K562 (cell line): Measurements from ENCODE around the gene AKT1S1. TPM values are rescaled to one million over a fixed set of nuclear protein-coding genes. Genes with fewer than 3 reads are reported as not detected.

Source experiments
- ARID3B ChIP-seq: fragments of 250-450 bp; sonication (Bioruptor Pico); IDR thresholded peaks from 2 replicates; pipeline ENCODE4 v1.4.0; 2020; ENCODE audit warnings: borderline replicate concordance
- CAMTA2 ChIP-seq: fragments of 250-450 bp; sonication (Bioruptor Pico); conservative IDR thresholded peaks from 2 replicates; pipeline ENCODE4 v1.5.1; 2022
- CCAR2 ChIP-seq: fragments of 200-400 bp; formaldehyde crosslinking; IDR thresholded peaks from 2 replicates; pipeline ENCODE4 v1.6.1; 2017; ENCODE audit warnings: mild to moderate bottlenecking, low read depth, low read length
- CEBPB ChIP-seq: fragments of 450-650 bp; IDR thresholded peaks from 2 replicates; pipeline ENCODE4 v1.6.1; 2016; ENCODE audit warnings: missing genetic modification characterization, missing compliant biosample characterization
- CSDE1 ChIP-seq, 2 experiments: fragments of 450-650 bp; IDR thresholded peaks; 2 replicates each; pipeline ENCODE4 v1.6.1; 2016; ENCODE audit warnings: mild to moderate bottlenecking in 1 of 2
- EGR1 ChIP-seq: fragments of 450-650 bp; conservative IDR thresholded peaks from 2 replicates; pipeline ENCODE4 v1.6.1; 2017; ENCODE audit warnings: mild to moderate bottlenecking
- ELF1 ChIP-seq: fragments of 200-800 bp; sonication (Bioruptor generic); IDR thresholded peaks from 2 replicates; pipeline ENCODE4 v1.6.1; 2016; ENCODE audit warnings: missing genetic modification characterization, missing compliant biosample characterization
- ETV5 ChIP-seq: sonication (generic); formaldehyde crosslinking; IDR thresholded peaks from 2 replicates; pipeline ENCODE4 v1.4.0; 2020; ENCODE audit warnings: low read depth, mild to moderate bottlenecking, missing genetic modification reagents
- FUS ChIP-seq: fragments of 200-400 bp; formaldehyde crosslinking; optimal IDR thresholded peaks from 2 replicates; pipeline ENCODE3; 2017; ENCODE audit warnings: low read depth, low read length
- HNRNPL ChIP-seq: fragments of 200-400 bp; formaldehyde crosslinking; IDR thresholded peaks from 2 replicates; pipeline ENCODE4 v1.6.1; 2017; ENCODE audit warnings: low read depth, mild to moderate bottlenecking, low read length
- KLF10 ChIP-seq: fragments of 250-450 bp; sonication (Bioruptor Pico); IDR thresholded peaks from 2 replicates; pipeline ENCODE4 v1.6.1; 2021; ENCODE audit warnings: matching md5 sums
- KLF16 ChIP-seq: IDR thresholded peaks from 2 replicates; pipeline ENCODE4 v1.6.1; 2016; ENCODE audit warnings: antibody characterized with exemption
- NCOA4 ChIP-seq: fragments of 450-650 bp; IDR thresholded peaks from 2 replicates; pipeline ENCODE4 v1.6.1; 2018; ENCODE audit warnings: mild to moderate bottlenecking; ENCODE audit not compliant: partially characterized antibody
- NKRF ChIP-seq: fragments of 450-650 bp; IDR thresholded peaks from 2 replicates; pipeline ENCODE4 v1.6.1; 2016; ENCODE audit warnings: borderline replicate concordance
- PCBP1 ChIP-seq: fragments of 200-400 bp; formaldehyde crosslinking; IDR thresholded peaks from 2 replicates; pipeline ENCODE4 v1.6.1; 2018; ENCODE audit warnings: mild to moderate bottlenecking, low read depth, low read length; ENCODE audit not compliant: poor library complexity, severe bottlenecking
- PHB ChIP-seq: fragments of 250-450 bp; sonication (Bioruptor Pico); IDR thresholded peaks from 2 replicates; pipeline ENCODE4 v1.5.0; 2021
- PTBP1 ChIP-seq: fragments of 200-400 bp; formaldehyde crosslinking; IDR thresholded peaks from 2 replicates; pipeline ENCODE4 v1.6.1; 2017; ENCODE audit warnings: low read depth, low read length
- RAD51 ChIP-seq: fragments of 450-650 bp; IDR thresholded peaks from 2 replicates; pipeline ENCODE4 v1.7.1; 2016; ENCODE audit warnings: low read depth, mild to moderate bottlenecking, borderline replicate concordance
- RFX1 ChIP-seq: fragments of 450-650 bp; IDR thresholded peaks from 2 replicates; pipeline ENCODE4 v1.6.1; 2016; ENCODE audit warnings: mild to moderate bottlenecking, moderate library complexity
- SP2 ChIP-seq: IDR thresholded peaks from 2 replicates; pipeline ENCODE4 v1.6.1; 2011; ENCODE audit warnings: mild to moderate bottlenecking, low read depth, low read length, moderate library complexity; ENCODE audit not compliant: poor library complexity, severe bottlenecking; ENCODE audit errors: extremely low read depth
- TCF15 ChIP-seq: fragments of 250-450 bp; sonication (Bioruptor Pico); IDR thresholded peaks from 2 replicates; pipeline ENCODE4 v1.8.0; 2022; ENCODE audit warnings: moderate library complexity, mild to moderate bottlenecking, inconsistent platforms
- YBX1 ChIP-seq: fragments of 450-650 bp; IDR thresholded peaks from 2 replicates; pipeline ENCODE4 v1.7.1; 2016; ENCODE audit warnings: mild to moderate bottlenecking
- ZKSCAN3 ChIP-seq: fragments of 250-450 bp; sonication (Bioruptor Pico); IDR thresholded peaks from 2 replicates; pipeline ENCODE4 v1.4.0; 2020
- ZNF197 ChIP-seq: fragments of 200-800 bp; sonication (Bioruptor generic); IDR thresholded peaks from 2 replicates; pipeline ENCODE4 v1.6.1; 2016; ENCODE audit warnings: low read depth, missing genetic modification characterization, missing compliant biosample characterization
- ZSCAN29 ChIP-seq: fragments of 450-650 bp; IDR thresholded peaks from 2 replicates; pipeline ENCODE4 v1.6.1; 2017
- polyA plus RNA-seq, 8 experiments: library from polyadenylated mRNA; depleted of rRNA in 4 of 8; stranded (reverse) in 5 of 8; unstranded in 3 of 8; fragments of >200 nt; fragmentation: Nextera tagmentation in 2 of 8; fragmentation: Illumina TruSeq in 1 of 8; extraction: Ambion mirVana in 2 of 8; extraction: Trizol in 1 of 8; gene quantifications; 2 replicates each; pipeline versions ENCODE4 v1.2.1 to v1.2.3, GENCODE V29; 2011 to 2014; ENCODE audit warnings: inconsistent platforms in 1 of 8, missing spikeins in 1 of 8
- total RNA-seq, 7 experiments: library from RNA; depleted of rRNA in 6 of 7; stranded (reverse); fragments of >200 nt in 6 of 7; fragmentation: Illumina TruSeq in 2 of 7; extraction: Trizol in 2 of 7; gene quantifications; 2 replicates each; pipeline versions ENCODE4 v1.2.1 to v1.2.3, GENCODE V29; 2011 to 2021; ENCODE audit warnings: low replicate concordance in 1 of 7
- TF ChIP-seq, protein P1 (sequence below): fragments of 450-650 bp; formaldehyde crosslinking; IDR thresholded peaks from 2 replicates; pipeline ENCODE4 v1.4.0; 2020; ENCODE audit warnings: mild to moderate bottlenecking, moderate library complexity

The AKT1S1 gene
- total and polyA plus RNA-seq, 9 of the 15 experiments (the other 6 are each of a cell fraction or from before 2014, with no cell fraction given), result 1.2 to 50.3 (median 17.1) TPM

DNA sequence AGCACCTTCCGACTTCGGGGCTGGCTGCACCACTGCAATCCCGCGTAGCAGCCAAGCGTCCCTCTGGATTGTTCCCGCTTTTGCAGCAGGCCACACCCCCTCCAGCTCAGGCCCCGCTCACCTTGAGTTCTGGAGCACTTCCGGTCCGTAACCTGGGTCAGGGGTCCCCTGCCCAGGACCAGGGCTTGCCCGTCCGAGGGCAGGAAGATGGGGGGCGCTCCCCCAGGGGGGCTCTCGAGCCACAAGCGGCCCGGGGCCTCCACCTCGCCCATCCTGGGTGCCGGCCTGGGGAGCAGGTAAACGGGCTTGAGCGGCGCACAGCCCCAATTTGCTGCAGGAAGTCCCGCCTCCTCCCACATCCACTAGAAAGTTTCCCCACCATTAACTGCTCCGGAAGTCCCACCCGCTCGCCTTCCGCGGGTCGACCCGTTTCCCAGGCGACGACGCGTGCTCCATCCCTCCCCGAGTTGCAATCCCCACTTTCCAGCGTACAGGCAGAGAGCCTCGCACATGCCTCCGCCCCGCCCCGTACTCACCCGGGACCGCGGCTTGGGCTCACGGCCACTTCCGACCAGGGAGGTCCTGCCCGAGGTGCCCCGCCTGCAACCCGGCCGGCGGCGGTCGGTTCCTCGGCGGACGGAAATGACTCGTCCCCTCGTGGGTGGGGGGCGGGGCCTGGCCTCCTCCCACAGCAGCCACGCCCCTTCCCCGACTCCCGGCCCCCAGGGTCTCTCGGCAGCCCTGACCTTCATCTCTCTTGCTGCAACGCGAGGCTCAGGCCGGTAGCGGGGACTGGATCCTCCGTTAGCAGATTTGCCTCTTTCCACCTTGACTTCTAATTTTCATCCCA is 10.0 kb downstream of the AKT1S1 start, which contains the start of gene PNKP (continued):
- TF ChIP-seq YBX1, result no peak
- TF ChIP-seq EGR1, result peak; percentile 94
- TF ChIP-seq CSDE1 (IDR thresholded peaks at IDR 0.05), result no peak
- TF ChIP-seq SP2, result peak; percentile 50
- TF ChIP-seq KLF16, result no peak
- no peak for TF ChIP-seq HNRNPL
- no peak for TF ChIP-seq TCF15 (CRISPR knock-in tag)
- peak; percentile 89 for TF ChIP-seq RFX1
- peak; percentile 30 for TF ChIP-seq FUS
- no peak for TF ChIP-seq NCOA4
- no peak for TF ChIP-seq ZSCAN29
- peak; percentile 82 for TF ChIP-seq ELF1
- TF ChIP-seq ZNF197 (CRISPR knock-in tag), result no peak
- no peak for TF ChIP-seq RAD51
- no peak for TF ChIP-seq ARID3B
- peak; percentile 89 for TF ChIP-seq ETV5 (CRISPR knock-in tag)
- no peak for TF ChIP-seq KLF10 (CRISPR knock-in tag)
- no peak for TF ChIP-seq CAMTA2
- no peak for TF ChIP-seq CEBPB (tag)
- no peak for TF ChIP-seq ZKSCAN3 (CRISPR knock-in tag)
- 0 out of 2 replicates have a peak, but pooled peaks have one; percentile 48 for TF ChIP-seq PTBP1
- TF ChIP-seq, protein P1, sequence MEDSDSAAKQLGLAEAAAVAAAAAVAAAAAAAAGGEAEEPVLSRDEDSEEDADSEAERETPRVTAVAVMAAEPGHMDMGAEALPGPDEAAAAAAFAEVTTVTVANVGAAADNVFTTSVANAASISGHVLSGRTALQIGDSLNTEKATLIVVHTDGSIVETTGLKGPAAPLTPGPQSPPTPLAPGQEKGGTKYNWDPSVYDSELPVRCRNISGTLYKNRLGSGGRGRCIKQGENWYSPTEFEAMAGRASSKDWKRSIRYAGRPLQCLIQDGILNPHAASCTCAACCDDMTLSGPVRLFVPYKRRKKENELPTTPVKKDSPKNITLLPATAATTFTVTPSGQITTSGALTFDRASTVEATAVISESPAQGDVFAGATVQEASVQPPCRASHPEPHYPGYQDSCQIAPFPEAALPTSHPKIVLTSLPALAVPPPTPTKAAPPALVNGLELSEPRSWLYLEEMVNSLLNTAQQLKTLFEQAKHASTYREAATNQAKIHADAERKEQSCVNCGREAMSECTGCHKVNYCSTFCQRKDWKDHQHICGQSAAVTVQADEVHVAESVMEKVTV (CRISPR knock-in tag), result no peak
- TF ChIP-seq PCBP1, result no peak
- TF ChIP-seq PHB (CRISPR knock-in tag), result no peak
- no peak for TF ChIP-seq CCAR2
- TF ChIP-seq NKRF, result peak; percentile 95
